Activated T-cell treated with anti-CD3 and anti-CD28 coated beads for 1 hour (primary cell): ENCODE measurements around the gene STX18.
"Not testable (repeated sequence)": the region's sequence is repeated elsewhere in the genome, so short reads cannot be mapped to it uniquely, and the experiment has no call there.

ENCODE experiments used
- DNase-seq: peaks from one replicate; pipeline ENCODE4 v3.0.0-alpha.2; 2020; ENCODE audit warnings: low read depth

STX18 gene

DNA sequence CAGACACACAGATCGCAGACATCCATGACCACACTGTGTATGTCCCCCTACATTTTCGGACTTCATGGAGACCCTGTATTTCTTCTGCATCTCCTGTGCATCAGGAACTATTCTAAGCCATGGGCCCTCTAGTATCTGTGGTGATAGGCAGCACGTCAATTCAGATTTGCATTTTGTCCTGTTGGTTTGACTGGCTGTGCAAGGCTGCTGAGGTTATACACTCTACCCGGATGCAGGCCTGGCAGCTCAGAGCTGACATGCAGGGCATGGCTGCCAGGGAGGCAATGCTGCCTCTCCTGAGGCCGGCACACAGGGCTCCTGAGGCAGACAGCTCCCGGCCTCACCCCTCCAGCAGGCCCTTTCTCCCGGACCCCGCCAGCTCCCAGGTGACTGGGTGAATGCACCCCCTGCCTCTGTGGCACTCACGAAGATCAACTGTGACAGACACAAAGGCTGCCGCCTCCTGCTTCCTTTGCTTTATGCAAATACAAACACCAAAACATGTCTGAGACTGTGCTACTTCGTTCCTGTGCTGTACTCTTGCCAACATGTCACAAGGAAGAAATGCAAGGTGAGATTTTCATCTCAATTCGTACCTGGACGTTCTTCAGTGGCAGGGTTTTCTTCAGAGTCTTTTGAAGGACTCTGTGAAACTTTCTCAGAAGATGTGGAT is 103.9 kb downstream of the STX18 start:
- no peak for DNase-seq

DNA sequence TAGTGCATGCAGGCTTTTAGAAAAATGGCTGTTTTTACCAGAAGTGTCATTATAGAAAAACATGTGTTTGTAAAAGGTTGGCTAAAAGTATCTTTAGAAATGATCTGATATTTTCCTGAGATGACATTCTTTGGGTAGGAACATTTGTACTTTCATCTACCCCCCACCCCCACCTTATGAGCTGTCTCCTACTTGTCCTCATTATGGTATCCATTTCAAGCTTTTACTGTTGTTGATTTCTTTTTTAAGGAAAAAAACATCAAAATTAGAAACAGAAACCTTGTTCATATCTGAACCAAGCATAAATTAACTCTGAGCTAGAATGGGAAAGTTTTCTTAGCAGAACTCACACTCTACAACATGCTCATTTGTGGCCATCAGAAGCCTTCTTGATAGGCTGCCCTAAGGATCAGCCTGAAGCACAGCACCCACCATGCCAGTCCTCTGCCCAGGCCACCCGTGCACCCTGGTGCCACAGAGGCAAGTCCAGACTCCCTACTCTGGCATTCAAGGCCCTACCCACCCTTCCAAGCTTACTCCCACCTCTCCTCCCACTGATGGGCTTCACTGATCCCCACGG is 105.5 kb downstream of the STX18 start:
- DNase-seq = no peak

- no peak for DNase-seq
Observed at GRCh38 chr4:4433941-4434340, 107.9 kb downstream of the STX18 start.

DNA sequence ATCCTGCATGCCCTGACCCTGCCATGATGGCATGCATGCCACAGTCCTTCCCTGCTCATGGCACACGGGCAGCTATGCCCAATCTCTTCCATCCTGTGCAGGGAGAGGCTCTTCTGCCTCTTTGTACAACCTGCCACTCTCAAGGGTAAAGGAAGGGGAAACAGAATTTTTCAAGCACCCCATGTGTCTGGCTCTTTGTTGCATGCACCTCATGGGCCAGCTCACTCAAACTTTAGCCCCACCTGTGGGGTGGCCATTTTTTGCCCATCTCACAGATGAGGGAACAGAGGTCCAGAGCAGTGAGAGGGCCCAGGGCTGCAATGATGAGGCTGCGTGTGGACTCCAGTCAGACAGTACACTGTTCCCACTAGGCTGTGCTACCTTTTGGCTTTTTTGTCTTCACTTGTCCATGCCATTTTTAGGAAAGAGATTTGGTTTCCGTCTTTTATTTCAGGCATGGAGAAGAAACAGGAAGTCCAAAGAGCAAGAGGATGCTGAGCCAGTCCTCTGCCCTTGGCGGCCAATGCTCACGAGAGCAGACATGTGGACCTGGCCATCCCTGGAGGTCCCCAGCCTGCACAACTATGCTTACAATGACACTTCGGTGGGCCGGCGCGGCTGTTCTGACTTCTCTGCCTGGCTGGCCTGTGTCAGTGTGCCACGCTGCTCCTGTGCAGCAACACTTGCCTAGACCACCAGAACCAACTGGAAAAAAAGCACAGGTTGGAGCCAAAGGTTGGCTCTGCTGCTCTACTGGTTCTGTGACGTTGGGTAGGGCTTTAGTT is 109.3 kb downstream of the STX18 start:
- DNase-seq = no peak

DNA sequence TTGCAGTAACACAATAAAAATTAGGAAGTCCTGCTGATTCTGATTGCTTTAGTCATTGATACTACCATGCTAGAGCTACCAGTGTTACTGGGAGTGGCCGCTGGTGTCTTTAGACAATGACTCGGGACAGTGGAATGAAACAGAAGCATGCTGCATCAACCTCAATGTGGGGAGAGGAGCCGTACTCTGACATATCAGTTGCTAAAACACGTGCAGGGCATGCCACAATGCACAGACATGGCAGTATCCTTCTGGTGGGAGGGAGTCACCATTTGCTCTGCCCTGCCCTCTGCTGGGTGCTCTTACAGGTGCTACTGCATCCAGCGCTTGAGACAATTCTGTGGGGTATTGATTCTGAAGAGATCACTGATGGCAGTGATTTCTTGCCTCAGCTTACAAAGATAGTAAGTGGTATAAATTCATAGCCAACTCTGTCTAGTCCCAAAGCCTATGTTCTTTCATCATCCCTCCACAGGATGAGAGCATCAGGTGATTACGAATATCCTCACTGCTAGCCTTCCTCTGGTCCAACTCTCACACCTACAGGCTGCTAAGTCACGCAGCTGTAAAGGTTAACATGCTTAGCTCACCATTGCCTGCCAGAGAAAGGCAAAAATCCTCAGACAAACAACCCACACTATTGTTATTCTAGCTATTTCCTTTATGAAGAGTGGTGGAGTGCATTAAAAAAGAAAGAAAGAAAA is 111.2 kb downstream of the STX18 start:
- peak; percentile 39 for DNase-seq

GRCh38 chr4:4428966-4429875 is 112.6 kb downstream of the STX18 start:
- DNase-seq = no peak

GRCh38 chr4:4427886-4428285 is 114.0 kb downstream of the STX18 start:
- DNase-seq = no peak

- DNase-seq = no peak
Observed at GRCh38 chr4:4427121-4427870, 114.6 kb downstream of the STX18 start.

DNA sequence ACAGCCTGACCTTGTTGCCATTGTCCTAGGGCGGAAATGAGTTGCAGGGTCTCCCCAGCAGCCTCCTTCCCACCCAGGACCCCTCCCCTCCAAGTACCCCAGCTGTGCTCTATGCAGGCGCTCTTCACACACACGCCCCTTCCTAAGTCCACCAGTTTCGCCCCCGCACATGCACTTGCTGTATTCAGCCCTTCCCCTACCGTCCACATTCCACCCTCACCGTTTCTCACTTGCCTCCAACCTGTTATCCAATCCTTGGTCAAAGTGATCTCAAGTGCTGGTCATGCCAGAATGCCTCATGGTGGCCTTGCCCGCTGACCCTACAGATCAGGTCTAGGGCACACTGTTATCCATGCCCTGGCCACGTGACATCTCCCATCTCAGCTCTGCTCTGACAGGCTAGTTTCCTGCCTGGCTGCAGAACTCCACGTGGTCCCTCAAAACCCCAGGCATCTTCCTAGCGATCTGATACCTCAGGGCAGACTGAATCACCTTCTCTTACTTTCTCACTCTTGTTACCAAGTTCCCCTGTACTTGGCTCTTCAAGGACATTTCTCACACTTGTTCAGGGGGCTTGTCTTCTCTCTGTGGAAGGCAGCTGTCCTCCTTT is 115.2 kb downstream of the STX18 start:
- no peak for DNase-seq

- DNase-seq = no peak
Observed at GRCh38 chr4:4425696-4426095, 116.2 kb downstream of the STX18 start.

GRCh38 chr4:4425119-4425690 is 116.6 kb downstream of the STX18 start:
- no peak for DNase-seq

- no peak for DNase-seq
Observed at GRCh38 chr4:4424499-4425115, 117.2 kb downstream of the STX18 start.

- DNase-seq = no peak
Observed at GRCh38 chr4:4423706-4424498, 117.9 kb downstream of the STX18 start.

- no peak for DNase-seq
Observed at GRCh38 chr4:4422856-4423499, 118.9 kb downstream of the STX18 start.

DNA sequence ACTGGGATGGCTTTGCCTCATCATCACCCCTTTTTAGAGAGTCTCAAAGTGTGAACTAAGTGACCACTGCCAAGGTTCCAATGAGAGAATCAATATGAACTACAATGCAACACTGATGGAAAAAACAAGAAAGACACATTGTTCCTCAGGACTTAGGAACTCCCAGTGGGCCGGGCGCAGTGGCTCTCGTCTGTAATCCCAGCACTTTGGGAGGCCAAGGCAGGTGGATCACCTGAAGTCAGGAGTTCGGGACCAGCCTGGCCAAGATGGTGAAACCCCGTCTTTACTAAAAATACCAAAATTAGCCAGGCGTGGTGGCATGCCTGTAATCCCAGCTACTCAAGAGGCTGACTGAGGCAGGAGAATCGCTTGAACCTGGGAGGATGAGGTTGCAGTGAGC is 119.7 kb downstream of the STX18 start:
- not testable (repeated sequence) for DNase-seq

DNA sequence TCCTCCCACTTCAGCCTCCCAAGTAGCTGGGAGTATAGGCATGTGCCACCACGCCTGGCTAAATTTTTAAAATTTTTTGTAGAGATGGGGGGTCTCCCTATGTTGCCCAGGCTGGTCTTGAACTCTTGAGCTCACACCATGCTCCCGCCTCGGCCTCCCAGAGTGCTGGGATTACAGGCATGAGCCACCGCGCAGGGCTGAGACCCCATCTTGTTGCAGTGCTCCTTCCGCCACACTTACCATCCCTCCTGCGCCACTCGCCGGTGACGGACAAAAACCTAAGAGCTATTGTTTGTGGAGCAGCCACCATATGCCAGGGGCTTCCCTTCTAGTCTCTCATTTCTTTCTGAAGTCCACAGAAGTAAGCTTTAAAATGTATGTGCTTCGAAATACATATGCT is 120.5 kb downstream of the STX18 start:
- DNase-seq = no peak

- DNase-seq = no peak
Observed at GRCh38 chr4:4420421-4420820, 121.4 kb downstream of the STX18 start.

DNA sequence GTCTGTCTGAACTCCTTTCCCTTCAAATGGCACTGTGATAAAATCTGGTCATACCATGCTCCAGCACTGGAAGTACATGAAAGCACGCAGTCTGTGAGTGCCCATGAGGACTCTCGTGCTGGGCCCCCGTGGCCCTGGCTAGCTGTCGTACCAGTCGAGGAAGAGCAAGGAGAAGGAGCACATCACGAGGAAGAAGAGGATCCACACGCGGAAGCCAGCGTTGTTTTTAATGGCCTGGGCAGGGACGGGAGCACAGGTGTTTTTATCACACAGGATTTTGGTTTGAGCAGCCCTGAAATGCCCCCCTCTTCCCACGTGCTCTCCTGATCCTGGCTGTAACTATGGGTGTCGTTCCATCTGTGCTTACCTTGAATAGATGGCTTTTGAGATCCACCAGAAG is 122.0 kb downstream of the STX18 start:
- DNase-seq = no peak
